MM.1S (cell line): ENCODE data around the gene SMKR1.

Source experiments
- DNase-seq: peaks from one replicate; pipeline ENCODE4 v3.0.0-alpha.2; 2015
- H2AFZ ChIP-seq: fragments of 300-600 bp; sonication (generic); 2 replicates; pipeline ENCODE4 v1.6.0; 2016; ENCODE audit warnings: antibody characterized with exemption, low read length
- H3F3A ChIP-seq: fragments of 300-600 bp; sonication (generic); 2 replicates; pipeline ENCODE4 v1.6.1; 2016; ENCODE audit warnings: mild to moderate bottlenecking, antibody characterized with exemption, low read length, moderate library complexity, mixed read lengths; ENCODE audit not compliant: insufficient read depth
- H3K27ac ChIP-seq: fragments of 300-600 bp; sonication (generic); 2 replicates; pipeline ENCODE4 v1.5.1; 2016; ENCODE audit warnings: mild to moderate bottlenecking, low read length
- H3K27me3 ChIP-seq: fragments of 300-600 bp; sonication (generic); replicated peaks from 2 replicates; pipeline ENCODE4 v1.6.0; 2016; ENCODE audit warnings: low read length; ENCODE audit not compliant: insufficient read depth
- H3K36me3 ChIP-seq: fragments of 300-600 bp; sonication (generic); replicated peaks from 2 replicates; pipeline ENCODE4 v1.6.1; 2016; ENCODE audit warnings: mild to moderate bottlenecking, low read length, mixed read lengths; ENCODE audit not compliant: insufficient read depth
- H3K4me1 ChIP-seq: fragments of 300-600 bp; sonication (generic); 2 replicates; pipeline ENCODE4 v1.6.1; 2016; ENCODE audit warnings: low read length, mixed read lengths
- H3K4me2 ChIP-seq: fragments of 300-600 bp; sonication (generic); 2 replicates; pipeline ENCODE4 v1.6.0; 2016; ENCODE audit warnings: low read depth, low read length
- H3K4me3 ChIP-seq: fragments of 300-600 bp; sonication (generic); 2 replicates; pipeline ENCODE4 v1.5.1; 2016; ENCODE audit warnings: low read length, mixed read lengths
- H3K79me2 ChIP-seq: fragments of 300-600 bp; sonication (generic); 2 replicates; pipeline ENCODE4 v1.6.1; 2016; ENCODE audit warnings: mixed run types, low read length, mixed read lengths
- H3K9ac ChIP-seq: fragments of 300-600 bp; sonication (generic); 2 replicates; pipeline ENCODE4 v1.6.1; 2016; ENCODE audit warnings: low read length, mixed read lengths
- H3K9me2 ChIP-seq: fragments of 300-600 bp; sonication (generic); replicated peaks from 2 replicates; pipeline ENCODE4 v1.6.1; 2016; ENCODE audit warnings: mild to moderate bottlenecking, low read length, mixed read lengths; ENCODE audit not compliant: insufficient read depth
- H3K9me3 ChIP-seq: fragments of 300-600 bp; sonication (generic); replicated peaks from 2 replicates; pipeline ENCODE4 v1.6.1; 2016; ENCODE audit warnings: mild to moderate bottlenecking, low read length, mixed read lengths; ENCODE audit not compliant: insufficient read depth
- H4K20me1 ChIP-seq: fragments of 300-600 bp; sonication (generic); 2 replicates; pipeline ENCODE4 v1.6.1; 2016; ENCODE audit warnings: mild to moderate bottlenecking, low read length, moderate library complexity, mixed read lengths; ENCODE audit not compliant: insufficient read depth
- EZH2 ChIP-seq: fragments of 300-600 bp; sonication (generic); optimal IDR thresholded peaks from 2 replicates; pipeline ENCODE3; 2017; ENCODE audit warnings: low read depth, mild to moderate bottlenecking, antibody characterized with exemption, low read length, mixed read lengths
- EZH2phosphoT487 ChIP-seq: fragments of 300-600 bp; sonication (generic); IDR thresholded peaks from 2 replicates; pipeline ENCODE4 v1.6.1; 2018; ENCODE audit warnings: antibody characterized with exemption, low read length
- TF ChIP-seq, protein P1 (sequence below): fragments of 300-600 bp; sonication (generic); IDR thresholded peaks from 2 replicates; pipeline ENCODE4 v1.5.1; 2016; ENCODE audit warnings: antibody characterized with exemption, low read length, mixed read lengths

The SMKR1 gene

DNA sequence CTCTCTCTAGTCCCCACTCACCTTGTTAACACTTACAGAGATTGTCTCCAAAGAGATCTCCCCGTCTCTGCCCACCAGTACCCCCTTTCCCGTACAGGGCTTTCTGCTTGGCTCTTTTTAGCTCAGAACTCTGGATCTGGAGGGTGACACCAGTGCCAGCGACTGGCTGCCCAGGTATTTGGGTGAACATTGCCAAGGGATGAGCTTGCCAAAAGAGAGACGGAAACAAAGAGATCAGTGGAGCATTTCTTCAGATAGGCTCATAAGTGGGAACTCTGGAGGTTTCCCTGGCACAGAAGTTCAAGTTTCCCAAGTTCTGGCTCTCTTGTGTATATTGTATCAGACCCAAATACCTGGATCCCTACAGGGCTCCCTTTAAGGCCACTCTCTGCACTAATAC, 38.1 kb upstream of the SMKR1 start:
- no peaks in the 10 kb centered on the region for H3K9me3 ChIP-seq
- H3K4me1 ChIP-seq, result no peaks in the 10 kb centered on the region
- no peak for DNase-seq
- no peaks in the 10 kb centered on the region for H4K20me1 ChIP-seq
- H3K9me2 ChIP-seq, result no peaks in the 10 kb centered on the region
- no peak overlapping the region for H3K4me2 ChIP-seq
- H3K4me3 ChIP-seq, result no peak overlapping the region
- no peaks in the 10 kb centered on the region for H3K27me3 ChIP-seq
- no peak overlapping the region for H3K9ac ChIP-seq
- TF ChIP-seq EZH2 (no peak), EZH2phosphoT487 (no peak)
- TF ChIP-seq, protein P1, sequence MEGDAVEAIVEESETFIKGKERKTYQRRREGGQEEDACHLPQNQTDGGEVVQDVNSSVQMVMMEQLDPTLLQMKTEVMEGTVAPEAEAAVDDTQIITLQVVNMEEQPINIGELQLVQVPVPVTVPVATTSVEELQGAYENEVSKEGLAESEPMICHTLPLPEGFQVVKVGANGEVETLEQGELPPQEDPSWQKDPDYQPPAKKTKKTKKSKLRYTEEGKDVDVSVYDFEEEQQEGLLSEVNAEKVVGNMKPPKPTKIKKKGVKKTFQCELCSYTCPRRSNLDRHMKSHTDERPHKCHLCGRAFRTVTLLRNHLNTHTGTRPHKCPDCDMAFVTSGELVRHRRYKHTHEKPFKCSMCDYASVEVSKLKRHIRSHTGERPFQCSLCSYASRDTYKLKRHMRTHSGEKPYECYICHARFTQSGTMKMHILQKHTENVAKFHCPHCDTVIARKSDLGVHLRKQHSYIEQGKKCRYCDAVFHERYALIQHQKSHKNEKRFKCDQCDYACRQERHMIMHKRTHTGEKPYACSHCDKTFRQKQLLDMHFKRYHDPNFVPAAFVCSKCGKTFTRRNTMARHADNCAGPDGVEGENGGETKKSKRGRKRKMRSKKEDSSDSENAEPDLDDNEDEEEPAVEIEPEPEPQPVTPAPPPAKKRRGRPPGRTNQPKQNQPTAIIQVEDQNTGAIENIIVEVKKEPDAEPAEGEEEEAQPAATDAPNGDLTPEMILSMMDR, result no peak
- no peaks in the 10 kb centered on the region for H3K79me2 ChIP-seq
- H3K27ac ChIP-seq, result no peak overlapping the region
- no peaks in the 10 kb centered on the region for H3F3A ChIP-seq
- no peak overlapping the region for H2AFZ ChIP-seq
- H3K36me3 ChIP-seq, result no peaks in the 10 kb centered on the region

- no peaks in the 10 kb centered on the region for H3K36me3 ChIP-seq
- TF ChIP-seq EZH2 (no peak), EZH2phosphoT487 (no peak)
- TF ChIP-seq, protein P1, result no peak
- no peak overlapping the region for H3K9ac ChIP-seq
- DNase-seq, result no peak
- no peaks in the 10 kb centered on the region for H3F3A ChIP-seq
- H3K27me3 ChIP-seq, result no peaks in the 10 kb centered on the region
- no peak overlapping the region for H3K4me2 ChIP-seq
- H3K27ac ChIP-seq, result no peak overlapping the region
- no peaks in the 10 kb centered on the region for H3K4me1 ChIP-seq
- no peaks in the 10 kb centered on the region for H4K20me1 ChIP-seq
- no peak overlapping the region for H3K4me3 ChIP-seq
- no peaks in the 10 kb centered on the region for H3K9me2 ChIP-seq
- H3K9me3 ChIP-seq, result no peaks in the 10 kb centered on the region
- no peaks in the 10 kb centered on the region for H3K79me2 ChIP-seq
- H2AFZ ChIP-seq, result no peak overlapping the region
Observed at GRCh38 chr7:129465080-129465479, 37.3 kb upstream of the SMKR1 start.

DNA sequence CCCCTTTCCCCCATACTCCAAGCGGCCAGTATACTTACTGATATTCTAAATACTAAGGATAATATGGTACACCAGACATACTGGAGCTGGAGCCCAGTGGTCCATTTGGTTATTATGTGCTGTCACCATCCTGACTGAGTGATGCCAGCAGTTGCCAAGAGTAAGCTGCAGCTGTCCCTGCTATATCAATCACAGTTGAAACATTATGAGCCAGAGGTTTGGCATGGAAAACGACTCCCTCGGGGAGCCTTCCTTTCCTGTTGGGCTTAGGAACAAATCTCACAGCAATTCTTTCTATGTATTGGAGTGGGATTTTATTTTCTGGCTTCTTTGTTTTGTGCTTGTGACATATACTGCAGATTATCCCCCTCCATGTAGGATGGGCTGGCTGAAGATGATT, 35.5 kb upstream of the SMKR1 start:
- Histone ChIP-seq H3K4me1 (no peaks in the 10 kb centered on the region), H3K27me3 (no peaks in the 10 kb centered on the region), H3K9me3 (no peaks in the 10 kb centered on the region), H3F3A (no peaks in the 10 kb centered on the region), H3K27ac (no peak overlapping the region), H3K4me3 (no peak overlapping the region), H3K36me3 (no peaks in the 10 kb centered on the region), H3K4me2 (no peak overlapping the region), H3K9ac (no peak overlapping the region), H3K79me2 (no peaks in the 10 kb centered on the region), H2AFZ (no peak overlapping the region), H4K20me1 (no peaks in the 10 kb centered on the region), H3K9me2 (no peaks in the 10 kb centered on the region)
- DNase-seq, result no peak
- no peak for TF ChIP-seq EZH2

- Histone ChIP-seq H3F3A (no peaks in the 10 kb centered on the region), H3K9me3 (no peaks in the 10 kb centered on the region), H3K4me3 (no peak overlapping the region), H4K20me1 (no peaks in the 10 kb centered on the region), H3K27me3 (no peaks in the 10 kb centered on the region), H3K27ac (no peak overlapping the region), H3K79me2 (no peaks in the 10 kb centered on the region), H3K36me3 (no peaks in the 10 kb centered on the region), H3K9me2 (no peaks in the 10 kb centered on the region), H2AFZ (no peak overlapping the region), H3K9ac (no peak overlapping the region), H3K4me2 (no peak overlapping the region), H3K4me1 (no peaks in the 10 kb centered on the region)
- TF ChIP-seq EZH2 (no peak), EZH2phosphoT487 (no peak)
- TF ChIP-seq, protein P1, result no peak
- no peak for DNase-seq
Observed at GRCh38 chr7:129468087-129468486, 34.2 kb upstream of the SMKR1 start.
